Stimulated activated CD8-positive, alpha-beta memory T cell treated with anti-CD3 and anti-CD28 coated beads, Interleukin-4, amount 100 ng/mL, for 24 hours (primary cell): Measurements from ENCODE around the gene GALM.
A peak's percentile ranks its signal among the peaks of the same experiment; 100 is the strongest.
"Not testable (repeated sequence)": the region's sequence is repeated elsewhere in the genome, so short reads cannot be mapped to it uniquely, and the experiment has no call there.

ENCODE experiments used
- DNase-seq: peaks from one replicate; pipeline ENCODE4 v3.0.0-alpha.2; 2020; ENCODE audit warnings: low read depth

GALM gene

DNA sequence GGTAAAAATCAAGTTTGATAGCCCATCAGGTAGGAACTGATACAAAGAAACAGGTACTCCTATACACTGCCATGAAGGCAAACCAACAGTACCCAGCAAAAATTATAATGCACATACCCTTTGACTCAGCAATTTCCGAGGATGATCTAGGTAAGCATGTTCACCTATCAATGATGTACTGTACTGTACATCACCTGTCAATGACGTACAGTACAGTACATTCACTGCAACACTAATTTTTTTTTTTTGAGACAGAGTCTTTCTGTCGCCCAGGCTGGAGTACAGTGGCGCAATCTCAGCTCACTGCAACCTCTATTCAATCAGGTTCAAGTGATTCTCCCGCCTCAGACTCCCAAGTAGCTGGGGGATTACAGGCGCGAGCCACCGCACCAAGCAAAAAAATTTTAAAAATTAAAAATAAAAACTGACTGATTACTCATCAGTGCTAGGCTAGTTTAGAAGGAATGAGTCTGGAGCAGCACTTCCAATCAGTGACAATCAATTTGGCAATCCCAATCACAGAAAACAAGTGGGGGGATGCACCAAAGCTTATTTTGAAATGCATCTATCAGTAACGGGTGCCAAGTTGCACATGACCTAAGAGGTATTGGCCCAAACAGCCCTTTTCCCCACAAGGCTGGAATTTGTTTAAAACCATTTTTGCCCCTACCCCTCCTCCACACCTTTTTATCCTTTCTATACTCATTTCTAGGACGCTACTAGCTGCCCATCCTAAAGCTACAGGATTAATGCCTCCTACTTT lies 77.1 kb downstream of the GALM start:
- DNase-seq = no peak

GRCh38 chr2:38743672-38744398 lies 77.9 kb downstream of the GALM start:
- DNase-seq = no peak

DNA sequence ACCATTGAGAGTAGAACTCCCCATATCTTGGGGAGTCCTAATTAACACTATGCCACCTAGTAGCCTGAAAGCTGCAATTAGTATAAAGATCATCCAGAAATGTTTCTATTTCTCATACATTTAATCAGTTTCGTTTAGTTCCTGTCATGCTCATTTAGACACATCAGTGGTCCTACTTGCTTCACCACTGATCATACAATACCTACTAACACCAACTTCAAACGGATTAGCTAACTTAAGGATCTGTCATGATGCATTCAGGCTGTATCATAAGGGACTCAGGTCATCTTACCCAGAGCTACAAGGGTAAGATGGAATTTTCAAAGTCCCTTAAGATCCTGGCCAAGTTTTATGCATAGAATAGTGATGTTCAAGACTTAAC lies 78.5 kb downstream of the GALM start:
- DNase-seq = no peak

DNA sequence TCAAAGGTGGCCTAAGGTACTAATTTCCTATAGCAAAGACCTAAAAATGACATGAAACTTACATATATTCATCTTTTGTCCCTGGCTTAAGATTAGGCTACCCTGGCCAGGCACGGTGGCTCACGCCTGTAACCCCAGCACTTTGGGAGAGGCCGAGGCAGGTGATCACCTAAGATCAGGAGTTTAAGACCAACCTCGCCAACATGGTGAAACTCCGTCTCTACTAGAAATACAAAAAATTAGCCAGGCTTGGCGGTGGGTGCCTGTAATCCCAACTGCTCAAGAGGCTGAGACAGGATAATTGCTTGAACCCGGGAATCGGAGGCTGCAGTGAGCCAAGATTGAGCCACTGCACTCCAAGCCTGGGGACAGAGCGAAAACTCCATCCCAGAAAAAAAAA lies 79.4 kb downstream of the GALM start:
- no peak for DNase-seq

GRCh38 chr2:38747007-38747424 lies 81.1 kb downstream of the GALM start:
- DNase-seq = no peak

GRCh38 chr2:38747819-38748218 lies 81.9 kb downstream of the GALM start:
- no peak for DNase-seq

- no peak for DNase-seq
These were observed 82.5 kb downstream of the GALM start for GRCh38 chr2:38748391-38748790.

GRCh38 chr2:38748943-38749804 lies 83.3 kb downstream of the GALM start:
- no peak for DNase-seq

GRCh38 chr2:38750011-38750890 lies 84.3 kb downstream of the GALM start:
- DNase-seq = peak; percentile 27

DNA sequence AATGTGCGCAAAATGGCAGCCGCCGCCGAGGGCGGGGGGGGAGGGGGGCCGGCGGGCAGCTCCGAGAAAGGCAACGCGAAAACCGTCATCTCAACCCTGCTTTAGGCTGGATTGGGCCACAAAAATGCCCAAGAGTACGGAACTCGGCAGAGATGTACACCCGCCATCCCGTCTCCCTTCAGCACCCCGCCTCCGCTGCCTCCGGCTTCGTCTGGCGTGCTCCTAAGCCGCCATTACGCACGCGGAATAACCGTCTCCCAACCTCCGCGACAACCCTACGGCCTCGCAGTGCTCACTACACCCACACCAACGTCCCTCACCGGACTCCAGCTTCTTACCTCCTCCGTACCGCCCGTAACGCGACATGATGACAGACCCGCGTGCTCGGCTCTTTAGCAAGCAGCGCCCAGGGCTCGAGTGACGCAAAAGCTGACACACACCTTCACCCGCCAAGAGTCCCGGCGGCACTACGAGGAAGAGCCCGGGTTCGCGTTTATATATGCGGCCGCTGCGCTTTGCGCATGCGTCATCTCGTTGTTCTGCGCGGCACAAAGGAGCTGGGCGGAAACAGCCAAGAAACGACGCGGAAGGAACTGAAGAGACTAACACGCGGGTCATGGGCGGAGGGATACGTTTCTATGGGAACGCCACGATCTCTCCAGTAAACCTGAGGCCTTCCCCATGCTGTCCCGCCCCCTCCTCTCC lies 85.1 kb downstream of the GALM start, which contains the start of gene SRSF7:
Gene SRSF7, minus strand, starts transcription at position 471 of the 705 bp plus-strand sequence. Its CDS starts 105 bp downstream, at position 366.
- DNase-seq = peak; percentile 92

DNA sequence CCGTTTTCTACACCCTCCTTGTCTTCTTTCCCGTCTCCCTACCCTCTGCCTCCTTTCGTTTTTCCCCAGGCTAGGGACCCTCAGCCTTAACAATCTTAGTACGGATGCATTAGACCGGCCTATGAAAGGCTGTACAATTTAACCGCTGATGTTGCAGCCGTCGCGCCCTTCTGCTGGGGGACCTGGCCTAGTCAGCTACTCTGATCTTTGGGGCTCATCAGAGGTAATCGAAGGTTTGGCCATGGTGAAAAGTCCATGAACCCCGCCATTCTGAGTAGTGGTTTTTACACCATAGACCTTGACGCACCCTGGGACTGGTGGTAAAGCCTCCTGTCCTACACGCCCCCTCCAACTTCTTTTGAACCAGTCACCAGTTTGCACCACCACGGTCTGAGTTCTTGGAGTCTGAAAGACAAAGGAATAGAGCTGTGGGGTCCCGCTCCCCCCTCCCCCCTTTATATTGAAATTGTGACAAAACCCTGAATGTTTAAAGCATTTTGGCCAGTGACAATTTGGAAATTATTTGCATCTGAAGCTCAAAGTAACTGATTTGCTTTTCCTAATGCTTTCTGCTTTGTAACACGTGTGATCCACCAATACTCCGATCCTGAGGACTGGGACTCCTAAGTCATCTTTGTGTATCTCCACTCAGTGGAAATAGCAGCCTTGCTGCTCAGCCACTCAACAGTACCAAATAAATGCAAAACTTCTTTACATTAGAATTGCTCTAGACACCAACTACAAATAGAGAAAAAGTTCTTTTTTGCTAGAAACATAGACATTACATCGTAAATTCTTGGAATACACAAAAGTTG lies 85.9 kb downstream of the GALM start:
- DNase-seq = no peak

- no peak for DNase-seq
These were observed 88.1 kb downstream of the GALM start for GRCh38 chr2:38754049-38754448.

DNA sequence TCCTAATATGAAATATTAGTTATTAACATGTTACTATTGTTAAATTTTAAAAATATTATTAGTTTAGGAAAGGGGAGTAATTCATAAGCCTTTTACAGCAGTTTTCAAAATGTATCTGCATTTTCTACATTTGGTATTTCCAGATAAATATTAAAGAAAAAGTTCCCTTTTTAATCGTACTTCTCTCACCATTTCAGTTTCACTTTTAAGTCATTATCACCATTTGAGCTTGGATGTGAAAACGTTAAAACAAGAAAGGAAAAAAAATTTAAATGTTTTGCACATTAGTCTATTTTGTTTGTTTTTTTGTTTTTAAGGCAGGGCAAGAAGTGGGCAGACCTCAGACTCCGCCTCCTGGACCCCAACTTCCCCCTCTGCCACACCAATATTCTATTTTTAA lies 88.6 kb downstream of the GALM start:
- no peak for DNase-seq

DNA sequence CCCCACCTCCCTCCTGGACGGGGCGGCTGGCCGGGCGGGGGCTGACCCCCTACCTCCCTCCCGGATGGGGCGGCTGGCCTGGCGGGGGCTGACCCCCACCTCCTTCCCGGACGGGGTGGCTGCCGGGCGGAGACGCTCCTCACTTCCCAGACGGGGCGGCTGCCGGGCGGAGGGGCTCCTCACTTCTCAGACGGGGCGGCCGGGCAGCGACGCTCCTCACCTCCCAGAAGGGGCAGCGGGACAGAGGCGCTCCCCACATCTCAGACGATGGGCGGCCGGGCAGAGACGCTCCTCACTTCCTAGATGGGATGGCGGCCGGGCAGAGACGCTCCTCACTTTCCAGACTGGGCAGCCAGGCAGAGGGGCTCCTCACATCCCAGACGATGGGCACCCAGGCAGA lies 90.0 kb downstream of the GALM start:
- not testable (repeated sequence) for DNase-seq

DNA sequence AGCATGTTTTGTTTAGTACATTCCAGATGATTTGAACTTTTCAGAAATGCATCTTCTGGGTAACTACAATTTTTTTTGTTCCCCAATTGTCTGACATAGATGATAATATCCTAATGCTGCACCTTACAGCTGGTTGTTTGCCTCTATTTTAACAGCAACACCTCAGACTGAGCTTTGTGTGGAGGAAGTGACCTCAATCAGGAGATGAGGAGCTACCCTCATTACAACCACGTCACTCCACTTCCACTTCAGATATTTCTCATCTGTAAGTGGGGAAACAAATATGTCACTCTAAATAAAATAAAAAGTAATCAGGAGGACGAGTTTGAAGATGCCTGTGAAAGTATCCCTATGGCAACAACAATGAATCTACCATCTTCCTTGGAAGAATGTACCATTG lies 97.3 kb downstream of the GALM start:
- DNase-seq = no peak

- no peak for DNase-seq
These were observed 97.8 kb downstream of the GALM start for GRCh38 chr2:38763728-38764127.

DNA sequence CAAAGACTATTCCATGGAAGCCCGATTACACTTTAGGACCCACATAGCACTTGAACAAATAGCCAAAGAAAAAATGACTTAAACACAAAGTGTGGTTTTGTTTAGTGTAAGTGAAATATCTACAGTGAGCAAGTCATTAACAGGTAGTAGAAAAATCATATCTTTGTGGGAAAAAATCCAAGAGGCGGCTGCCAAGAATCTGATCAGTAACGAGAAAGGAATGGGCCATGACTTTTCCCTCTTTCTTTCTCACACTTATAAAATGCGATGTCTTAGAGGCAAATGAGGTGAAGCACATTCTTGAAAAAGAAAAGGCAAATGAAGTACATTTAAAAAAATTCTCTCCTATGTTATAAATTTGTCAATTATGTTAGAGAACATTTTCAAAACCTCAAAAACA lies 99.2 kb downstream of the GALM start:
- no peak for DNase-seq

DNA sequence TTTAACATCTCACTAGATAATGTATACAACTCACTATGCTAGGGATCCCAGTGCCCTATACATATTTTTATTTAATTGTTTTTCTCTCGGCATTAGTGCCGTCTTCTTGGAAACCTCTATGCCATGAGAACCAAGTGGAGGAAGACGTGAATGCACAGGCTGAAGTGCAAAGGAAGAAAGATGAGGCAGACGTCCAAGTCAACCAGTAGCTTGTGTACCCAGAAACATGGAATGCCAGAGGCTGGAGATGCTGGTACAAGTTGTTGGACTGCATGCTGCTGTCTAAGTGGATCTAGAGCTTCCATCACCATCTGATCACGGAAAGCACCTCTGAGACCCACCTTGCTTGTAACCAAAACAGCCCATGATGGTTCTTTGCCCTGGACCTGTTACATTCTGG lies 99.6 kb downstream of the GALM start:
- no peak for DNase-seq

DNA sequence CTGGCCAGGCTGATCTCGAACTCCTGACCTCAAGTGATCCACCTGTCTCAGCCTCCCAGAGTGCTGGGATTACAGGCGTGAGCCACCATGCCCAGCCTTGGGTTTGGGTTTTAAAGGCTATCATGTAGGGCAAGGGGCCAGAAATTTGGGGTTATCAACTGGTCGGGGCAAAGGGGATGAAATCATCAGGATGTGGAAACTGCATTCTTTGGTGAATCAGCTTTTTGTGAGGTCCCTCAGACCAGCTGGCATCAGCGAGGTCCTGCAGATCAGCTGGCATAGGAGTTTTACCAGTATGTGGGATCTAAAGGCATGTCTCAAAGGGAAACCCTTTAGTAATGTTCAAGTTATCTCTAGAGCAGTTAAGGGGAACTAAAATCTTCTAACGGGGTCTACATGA lies 105.7 kb downstream of the GALM start:
- DNase-seq = no peak
